HG02798 (cell line): ENCODE measurements around the gene LRCOL1.

ENCODE experiments used
- ATAC-seq: cut with Tn5 transposase; IDR thresholded peaks from one replicate; pipeline ENCODE4 v1.9.1; 2021; ENCODE audit warnings: mild to moderate bottlenecking; ENCODE audit not compliant: unreplicated experiment, poor library complexity

LRCOL1 gene

GRCh38 chr12:132585177-132585576 lies 25.2 kb downstream of the LRCOL1 start:
- no peak for ATAC-seq

- ATAC-seq = no peak
These were observed 26.0 kb downstream of the LRCOL1 start for GRCh38 chr12:132584429-132584828.

GRCh38 chr12:132583736-132584135 lies 26.6 kb downstream of the LRCOL1 start:
- no peak for ATAC-seq

GRCh38 chr12:132583411-132583710 lies 27.0 kb downstream of the LRCOL1 start:
- no peak for ATAC-seq

- no peak for ATAC-seq
These were observed 27.6 kb downstream of the LRCOL1 start for GRCh38 chr12:132582582-132583410.

- no peak for ATAC-seq
These were observed 28.3 kb downstream of the LRCOL1 start for GRCh38 chr12:132582058-132582420.

GRCh38 chr12:132581348-132582057 lies 28.9 kb downstream of the LRCOL1 start:
- no peak for ATAC-seq

- ATAC-seq = no peak
These were observed 29.6 kb downstream of the LRCOL1 start for GRCh38 chr12:132580701-132581292.

- no peak for ATAC-seq
These were observed 30.6 kb downstream of the LRCOL1 start for GRCh38 chr12:132579744-132580143.

- no peak for ATAC-seq
These were observed 31.6 kb downstream of the LRCOL1 start for GRCh38 chr12:132578826-132579225.

GRCh38 chr12:132578118-132578517 lies 32.3 kb downstream of the LRCOL1 start:
- ATAC-seq = no peak

- no peak for ATAC-seq
These were observed 33.0 kb downstream of the LRCOL1 start for GRCh38 chr12:132577191-132577920.

- ATAC-seq = no peak
These were observed 33.7 kb downstream of the LRCOL1 start for GRCh38 chr12:132576701-132577100.

- no peak for ATAC-seq
These were observed 34.7 kb downstream of the LRCOL1 start for GRCh38 chr12:132575661-132576060.

GRCh38 chr12:132574271-132574996 lies 35.9 kb downstream of the LRCOL1 start:
- ATAC-seq = no peak

GRCh38 chr12:132572801-132573760 lies 37.3 kb downstream of the LRCOL1 start:
- no peak for ATAC-seq

GRCh38 chr12:132572106-132572505 lies 38.3 kb downstream of the LRCOL1 start:
- ATAC-seq = no peak

GRCh38 chr12:132571598-132571997 lies 38.8 kb downstream of the LRCOL1 start:
- no peak for ATAC-seq

- no peak for ATAC-seq
These were observed 39.3 kb downstream of the LRCOL1 start for GRCh38 chr12:132571051-132571450.
